Measurements from ENCODE around the gene TIMM21.

Gene TIMM21

DNA sequence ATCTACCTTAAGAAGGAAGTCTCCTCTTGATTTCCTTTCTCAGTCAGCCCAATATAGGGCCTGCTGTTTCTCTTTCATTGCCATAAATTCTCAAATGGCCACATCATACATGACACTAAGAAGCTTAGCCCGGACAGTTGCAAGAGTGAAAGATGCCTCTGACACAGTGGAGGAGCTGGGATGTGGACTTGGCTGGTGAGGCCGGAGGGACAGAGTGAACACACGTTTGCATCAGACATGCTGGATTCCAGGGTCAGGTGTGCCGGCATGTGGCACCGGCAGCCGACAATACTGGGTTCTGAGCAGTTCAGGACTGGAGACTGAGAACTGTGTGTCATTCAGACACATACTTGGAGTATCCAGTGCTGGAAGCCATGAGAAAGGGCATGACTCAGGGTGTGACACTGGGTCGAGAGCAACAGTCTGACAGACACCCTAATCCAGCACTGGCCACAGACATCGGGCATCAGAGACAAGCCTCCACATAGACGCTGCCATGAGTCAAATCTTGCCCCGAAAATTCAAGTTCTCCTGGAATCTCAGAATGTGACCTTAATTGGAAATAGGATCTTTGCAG is 31.4 kb downstream of the TIMM21 start:
- no peak for DNase-seq (ENCODE audit: low read depth)
- H3K4me3 ChIP-seq (ENCODE audit: low read depth, low read length), result no peak overlapping the region
- TF ChIP-seq MAX (IDR thresholded peaks at IDR 0.05; ENCODE audit: low read depth, low read length) (no peak), POLR2A (IDR thresholded peaks at IDR 0.05; ENCODE audit: extremely low read depth, insufficient read length) (no peak), MYC (IDR thresholded peaks at IDR 0.05; ENCODE audit: low read depth, low read length) (no peak)
- TF ChIP-seq, protein P1, sequence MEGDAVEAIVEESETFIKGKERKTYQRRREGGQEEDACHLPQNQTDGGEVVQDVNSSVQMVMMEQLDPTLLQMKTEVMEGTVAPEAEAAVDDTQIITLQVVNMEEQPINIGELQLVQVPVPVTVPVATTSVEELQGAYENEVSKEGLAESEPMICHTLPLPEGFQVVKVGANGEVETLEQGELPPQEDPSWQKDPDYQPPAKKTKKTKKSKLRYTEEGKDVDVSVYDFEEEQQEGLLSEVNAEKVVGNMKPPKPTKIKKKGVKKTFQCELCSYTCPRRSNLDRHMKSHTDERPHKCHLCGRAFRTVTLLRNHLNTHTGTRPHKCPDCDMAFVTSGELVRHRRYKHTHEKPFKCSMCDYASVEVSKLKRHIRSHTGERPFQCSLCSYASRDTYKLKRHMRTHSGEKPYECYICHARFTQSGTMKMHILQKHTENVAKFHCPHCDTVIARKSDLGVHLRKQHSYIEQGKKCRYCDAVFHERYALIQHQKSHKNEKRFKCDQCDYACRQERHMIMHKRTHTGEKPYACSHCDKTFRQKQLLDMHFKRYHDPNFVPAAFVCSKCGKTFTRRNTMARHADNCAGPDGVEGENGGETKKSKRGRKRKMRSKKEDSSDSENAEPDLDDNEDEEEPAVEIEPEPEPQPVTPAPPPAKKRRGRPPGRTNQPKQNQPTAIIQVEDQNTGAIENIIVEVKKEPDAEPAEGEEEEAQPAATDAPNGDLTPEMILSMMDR (IDR thresholded peaks at IDR 0.05; ENCODE audit: low read depth, low read length), result no peak

- no peak for DNase-seq (ENCODE audit: low read depth)
- TF ChIP-seq POLR2A (IDR thresholded peaks at IDR 0.05; ENCODE audit: extremely low read depth, insufficient read length) (no peak), MYC (IDR thresholded peaks at IDR 0.05; ENCODE audit: low read depth, low read length) (no peak), MAX (IDR thresholded peaks at IDR 0.05; ENCODE audit: low read depth, low read length) (no peak)
- TF ChIP-seq, protein P1 (IDR thresholded peaks at IDR 0.05; ENCODE audit: low read depth, low read length), result no peak
- no peak overlapping the region for H3K4me3 ChIP-seq (ENCODE audit: low read depth, low read length)
Measured at GRCh38 chr18:74182335-74182734, 34.0 kb downstream of the TIMM21 start.

DNA sequence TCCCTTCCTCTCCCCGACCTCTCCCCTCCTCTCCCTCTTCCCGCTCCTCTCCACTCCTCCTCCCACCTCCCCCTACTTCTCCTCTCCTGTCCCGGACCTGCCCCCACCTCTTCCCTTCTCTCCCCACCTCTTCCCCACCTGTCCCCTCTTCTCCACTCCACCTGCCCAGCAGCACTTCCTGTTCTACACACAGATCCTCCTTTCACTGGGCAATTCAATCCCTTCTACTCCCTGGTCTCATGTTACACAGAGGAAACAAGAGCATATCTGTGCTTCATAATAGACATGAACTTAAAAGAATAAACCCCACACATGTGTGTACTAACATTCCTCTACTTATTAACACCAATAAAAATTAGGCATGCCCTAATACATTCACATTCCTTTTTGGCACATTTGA is 34.8 kb downstream of the TIMM21 start:
- H3K4me3 ChIP-seq (ENCODE audit: low read depth, low read length), result no peak overlapping the region
- DNase-seq (ENCODE audit: low read depth), result no peak
- TF ChIP-seq MYC (IDR thresholded peaks at IDR 0.05; ENCODE audit: low read depth, low read length) (no peak), POLR2A (IDR thresholded peaks at IDR 0.05; ENCODE audit: extremely low read depth, insufficient read length) (no peak), MAX (IDR thresholded peaks at IDR 0.05; ENCODE audit: low read depth, low read length) (no peak)
- TF ChIP-seq, protein P1 (IDR thresholded peaks at IDR 0.05; ENCODE audit: low read depth, low read length), result no peak

DNA sequence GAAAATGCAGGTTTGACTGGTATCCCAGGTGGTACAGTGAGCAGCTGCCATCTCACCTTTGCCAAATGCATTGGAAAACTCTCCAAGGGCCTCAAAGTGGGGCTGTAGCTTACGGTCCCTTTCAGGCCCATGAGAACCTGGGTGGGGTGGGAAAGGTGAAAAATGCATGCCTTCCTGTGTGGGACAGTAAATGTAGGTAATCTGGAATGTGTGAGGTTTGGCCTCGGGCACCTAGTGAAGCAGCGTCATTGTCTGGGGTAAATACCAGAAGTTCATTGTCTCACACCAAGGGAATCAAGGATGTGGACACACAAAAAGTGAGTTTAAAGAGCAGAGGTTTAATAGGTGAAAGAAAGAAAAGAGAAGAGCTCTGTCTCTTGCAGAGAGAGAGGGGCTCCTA is 36.6 kb downstream of the TIMM21 start:
- DNase-seq (ENCODE audit: low read depth), result no peak
- no peak for TF ChIP-seq POLR2A (IDR thresholded peaks at IDR 0.05; ENCODE audit: extremely low read depth, insufficient read length)
- TF ChIP-seq MAX (IDR thresholded peaks at IDR 0.05; ENCODE audit: low read depth, low read length), result no peak
- TF ChIP-seq MYC (IDR thresholded peaks at IDR 0.05; ENCODE audit: low read depth, low read length), result no peak
- TF ChIP-seq, protein P1 (IDR thresholded peaks at IDR 0.05; ENCODE audit: low read depth, low read length), result no peak
- no peak overlapping the region for H3K4me3 ChIP-seq (ENCODE audit: low read depth, low read length)

- H3K4me3 ChIP-seq (ENCODE audit: low read depth, low read length), result no peak overlapping the region
- DNase-seq (ENCODE audit: low read depth), result no peak
- TF ChIP-seq MYC (IDR thresholded peaks at IDR 0.05; ENCODE audit: low read depth, low read length) (no peak), POLR2A (IDR thresholded peaks at IDR 0.05; ENCODE audit: extremely low read depth, insufficient read length) (no peak), MAX (IDR thresholded peaks at IDR 0.05; ENCODE audit: low read depth, low read length) (no peak)
- TF ChIP-seq, protein P1 (IDR thresholded peaks at IDR 0.05; ENCODE audit: low read depth, low read length), result no peak
Measured at GRCh38 chr18:74185860-74186259, 37.5 kb downstream of the TIMM21 start.
